Measurements from ENCODE around the gene KRTAP12-3.

DNA sequence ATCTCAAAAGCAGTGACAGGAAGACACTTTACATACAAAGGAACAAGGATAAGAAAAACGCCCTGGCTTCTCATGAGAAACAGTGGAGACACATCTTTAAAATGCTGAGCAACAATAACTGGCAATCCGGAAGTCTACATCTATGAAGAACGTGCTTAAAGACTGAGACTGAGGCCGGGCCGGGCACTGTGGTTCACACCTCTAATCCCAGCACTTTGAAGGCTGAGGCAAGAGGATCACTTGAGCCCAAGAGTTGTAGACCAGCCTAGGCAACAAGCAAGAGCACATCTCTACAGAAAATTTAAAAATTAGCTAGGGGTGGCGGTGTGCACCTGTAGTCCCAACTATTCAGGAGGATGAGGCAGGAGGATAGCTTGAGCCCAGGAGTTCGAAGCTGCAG is 26.3 kb downstream of the KRTAP12-3 start:
- TF ChIP-seq CTCF (IDR thresholded peaks at IDR 0.05; ENCODE audit: poor library complexity, severe bottlenecking) (no peak), EZH2 (IDR thresholded peaks at IDR 0.05; ENCODE audit: borderline replicate concordance, insufficient read depth, low read length, poor library complexity, severe bottlenecking) (no peak), POLR2AphosphoS5 (IDR thresholded peaks at IDR 0.05) (no peak), EP300 (conservative IDR thresholded peaks at IDR 0.05; ENCODE audit: poor library complexity, severe bottlenecking) (no peak), REST (IDR thresholded peaks at IDR 0.05; ENCODE audit: borderline replicate concordance) (no peak), SMC3 (conservative IDR thresholded peaks at IDR 0.05; ENCODE audit: poor library complexity) (no peak), MXI1 (conservative IDR thresholded peaks at IDR 0.05; ENCODE audit: poor library complexity, severe bottlenecking) (no peak), TAF1 (IDR thresholded peaks at IDR 0.05; ENCODE audit: low read depth) (no peak)

All from neural cell (in vitro differentiated cells).